KMS-11 (cell line): Measurements from ENCODE around the gene SFTPD.

Experiments used
- H2AFZ ChIP-seq: fragments of 200-600 bp; sonication (generic); 2 replicates; pipeline ENCODE4 v1.6.1; 2016; ENCODE audit warnings: antibody characterized with exemption, mixed run types, low read depth
- H3K27ac ChIP-seq: fragments of 200-600 bp; sonication (generic); 2 replicates; pipeline ENCODE4 v1.6.1; 2016; ENCODE audit warnings: mild to moderate bottlenecking, mixed run types
- H3K27me3 ChIP-seq: fragments of 200-600 bp; sonication (generic); 2 replicates; pipeline ENCODE4 v1.6.1; 2017; ENCODE audit warnings: mild to moderate bottlenecking, low read depth, mixed run types, moderate library complexity; ENCODE audit not compliant: insufficient read depth
- H3K36me3 ChIP-seq: fragments of 200-600 bp; sonication (generic); 2 replicates; pipeline ENCODE4 v1.6.1; 2017; ENCODE audit warnings: mild to moderate bottlenecking, mixed run types; ENCODE audit not compliant: insufficient read depth
- H3K4me1 ChIP-seq: fragments of 200-600 bp; sonication (generic); 2 replicates; pipeline ENCODE4 v1.6.1; 2016; ENCODE audit warnings: mild to moderate bottlenecking, low read depth, mixed run types; ENCODE audit not compliant: poor library complexity, severe bottlenecking
- H3K4me2 ChIP-seq: fragments of 200-600 bp; sonication (generic); 2 replicates; pipeline ENCODE4 v1.7.0; 2016; ENCODE audit warnings: mild to moderate bottlenecking, mixed run types
- H3K4me3 ChIP-seq: fragments of 200-600 bp; sonication (generic); IDR thresholded peaks from 2 replicates; pipeline ENCODE4 v1.6.1; 2017; ENCODE audit warnings: low read depth, low read length, mixed read lengths; ENCODE audit not compliant: insufficient read depth
- H3K79me2 ChIP-seq: fragments of 200-600 bp; sonication (generic); 2 replicates; pipeline ENCODE4 v1.6.1; 2016; ENCODE audit warnings: low read depth, mixed run types; ENCODE audit not compliant: insufficient read depth
- H3K9ac ChIP-seq: fragments of 200-600 bp; sonication (generic); 2 replicates; pipeline ENCODE4 v1.6.1; 2016; ENCODE audit warnings: mild to moderate bottlenecking, mixed run types
- H4K20me1 ChIP-seq: fragments of 200-600 bp; sonication (generic); 2 replicates; pipeline ENCODE4 v1.6.1; 2016; ENCODE audit warnings: mild to moderate bottlenecking, mixed run types; ENCODE audit not compliant: insufficient read depth
- TF ChIP-seq, protein P1 (sequence below): fragments of 200-600 bp; sonication (generic); conservative IDR thresholded peaks from 2 replicates; pipeline ENCODE4 v1.6.1; 2017; ENCODE audit warnings: low read depth, mild to moderate bottlenecking, antibody characterized with exemption, low read length, moderate library complexity, mixed read lengths

Gene SFTPD

DNA sequence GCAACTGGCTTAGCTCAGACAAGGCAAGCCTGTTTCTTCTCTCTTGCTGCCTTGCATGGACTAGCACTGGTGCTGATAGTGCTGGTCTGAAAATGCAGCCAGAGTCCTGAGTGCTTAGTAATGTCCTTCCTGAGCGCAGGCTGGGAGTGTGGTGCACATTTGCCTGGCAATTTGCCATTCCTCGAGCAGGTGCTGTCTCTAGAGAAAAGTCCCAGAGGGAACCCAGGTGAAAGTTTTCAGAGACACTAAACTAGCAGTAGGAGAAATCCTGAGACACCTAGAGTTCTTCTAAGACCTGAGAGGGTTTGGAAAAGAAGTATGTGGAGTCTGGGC is 1.9 kb downstream of the SFTPD start:
- Histone ChIP-seq H3K4me3 (no peak overlapping the region), H3K27ac (no peak overlapping the region), H4K20me1 (no peaks in the 10 kb centered on the region), H2AFZ (no peak overlapping the region), H3K9ac (no peak overlapping the region), H3K27me3 (no peaks in the 10 kb centered on the region), H3K4me2 (no peak overlapping the region), H3K36me3 (no peaks in the 10 kb centered on the region), H3K4me1 (no peaks in the 10 kb centered on the region), H3K79me2 (no peaks in the 10 kb centered on the region)
- TF ChIP-seq, protein P1, sequence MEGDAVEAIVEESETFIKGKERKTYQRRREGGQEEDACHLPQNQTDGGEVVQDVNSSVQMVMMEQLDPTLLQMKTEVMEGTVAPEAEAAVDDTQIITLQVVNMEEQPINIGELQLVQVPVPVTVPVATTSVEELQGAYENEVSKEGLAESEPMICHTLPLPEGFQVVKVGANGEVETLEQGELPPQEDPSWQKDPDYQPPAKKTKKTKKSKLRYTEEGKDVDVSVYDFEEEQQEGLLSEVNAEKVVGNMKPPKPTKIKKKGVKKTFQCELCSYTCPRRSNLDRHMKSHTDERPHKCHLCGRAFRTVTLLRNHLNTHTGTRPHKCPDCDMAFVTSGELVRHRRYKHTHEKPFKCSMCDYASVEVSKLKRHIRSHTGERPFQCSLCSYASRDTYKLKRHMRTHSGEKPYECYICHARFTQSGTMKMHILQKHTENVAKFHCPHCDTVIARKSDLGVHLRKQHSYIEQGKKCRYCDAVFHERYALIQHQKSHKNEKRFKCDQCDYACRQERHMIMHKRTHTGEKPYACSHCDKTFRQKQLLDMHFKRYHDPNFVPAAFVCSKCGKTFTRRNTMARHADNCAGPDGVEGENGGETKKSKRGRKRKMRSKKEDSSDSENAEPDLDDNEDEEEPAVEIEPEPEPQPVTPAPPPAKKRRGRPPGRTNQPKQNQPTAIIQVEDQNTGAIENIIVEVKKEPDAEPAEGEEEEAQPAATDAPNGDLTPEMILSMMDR: no peak

GRCh38 chr10:79946271-79947082 is 2.4 kb downstream of the SFTPD start:
- TF ChIP-seq, protein P1: no peak
- H2AFZ ChIP-seq: no peak overlapping the region
- H3K27ac ChIP-seq: no peak overlapping the region
- no peaks in the 10 kb centered on the region for H3K4me1 ChIP-seq
- H3K79me2 ChIP-seq: no peaks in the 10 kb centered on the region
- no peaks in the 10 kb centered on the region for H4K20me1 ChIP-seq
- no peak overlapping the region for H3K4me3 ChIP-seq
- no peak overlapping the region for H3K4me2 ChIP-seq
- H3K36me3 ChIP-seq: no peaks in the 10 kb centered on the region
- H3K9ac ChIP-seq: no peak overlapping the region
- no peaks in the 10 kb centered on the region for H3K27me3 ChIP-seq

DNA sequence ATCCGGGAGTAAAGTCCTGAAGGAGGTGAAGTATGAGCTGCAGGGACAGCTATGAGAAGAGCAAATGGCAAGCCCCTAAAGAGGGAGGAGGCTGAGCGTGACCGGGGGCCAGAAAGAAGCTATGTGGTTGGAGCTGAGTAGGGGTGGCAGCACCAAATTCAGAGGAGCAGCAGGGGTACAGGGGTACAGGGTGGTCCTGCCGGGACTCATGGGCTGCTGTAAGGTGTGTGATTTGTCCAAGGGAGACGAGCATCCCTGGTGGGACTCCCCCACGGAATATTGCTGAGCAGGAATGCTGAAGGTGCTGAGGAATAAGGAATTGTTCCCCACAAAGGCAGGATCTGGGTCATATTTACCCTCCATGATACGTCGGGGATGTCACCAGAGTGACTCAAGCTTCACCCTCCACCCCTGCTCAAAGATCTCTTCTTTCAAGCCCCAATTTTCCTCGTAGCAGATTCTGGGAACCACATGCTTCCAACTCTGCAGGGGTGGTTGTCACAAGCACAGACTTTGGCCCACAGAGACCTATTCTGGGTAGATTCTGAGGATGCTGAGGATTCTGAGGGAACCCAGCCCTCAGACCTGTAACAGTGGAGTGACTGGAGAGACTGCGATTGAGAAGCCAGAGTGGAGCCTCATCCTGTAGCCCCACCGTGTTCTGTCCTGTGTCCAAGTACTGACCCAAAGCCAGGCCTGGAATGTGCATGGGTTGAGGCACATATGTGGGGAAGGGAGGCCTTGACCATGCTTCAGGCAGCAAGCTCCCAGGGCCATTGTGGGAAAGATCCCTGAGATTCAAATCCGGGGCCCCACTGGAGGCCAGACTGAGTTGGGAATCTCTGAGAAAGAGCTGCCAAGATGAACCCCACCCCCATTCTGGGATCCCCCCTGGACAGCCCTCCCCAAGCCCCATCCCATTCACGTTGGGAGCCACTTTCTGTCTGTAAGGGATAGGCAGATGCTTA is 4.2 kb downstream of the SFTPD start:
- TF ChIP-seq, protein P1: no peak
- no peak overlapping the region for H2AFZ ChIP-seq
- H3K4me2 ChIP-seq: no peak overlapping the region

GRCh38 chr10:79943871-79944270 is 5.0 kb downstream of the SFTPD start:
- no peaks in the 10 kb centered on the region for H3K27me3 ChIP-seq

More for the DNA sequence above, 4.2 kb downstream of the SFTPD start:
- H3K4me3 ChIP-seq: no peak overlapping the region
- no peaks in the 10 kb centered on the region for H3K4me1 ChIP-seq
- H3K27ac ChIP-seq: no peak overlapping the region
- no peak overlapping the region for H3K9ac ChIP-seq
- no peaks in the 10 kb centered on the region for H3K27me3 ChIP-seq
- no peaks in the 10 kb centered on the region for H3K36me3 ChIP-seq
- no peaks in the 10 kb centered on the region for H4K20me1 ChIP-seq
- no peaks in the 10 kb centered on the region for H3K79me2 ChIP-seq

More at GRCh38 chr10:79943871-79944270, 5.0 kb downstream of the SFTPD start:
- no peaks in the 10 kb centered on the region for H4K20me1 ChIP-seq
- H3K4me3 ChIP-seq: no peak overlapping the region
- no peak overlapping the region for H3K4me2 ChIP-seq
- no peak overlapping the region for H3K27ac ChIP-seq
- no peak overlapping the region for H2AFZ ChIP-seq
- no peaks in the 10 kb centered on the region for H3K79me2 ChIP-seq
- no peak overlapping the region for H3K9ac ChIP-seq
- H3K36me3 ChIP-seq: no peaks in the 10 kb centered on the region
- no peaks in the 10 kb centered on the region for H3K4me1 ChIP-seq
- TF ChIP-seq, protein P1: no peak
